Activated T-helper 2 cell treated with anti-CD3 and anti-CD28 coated beads, Interferon-gamma antibody, Interleukin-2, Interleukin-4, amounts not matched to agents 10 μg/mL and 5 μg/mL and 100 μg/mL, durations not matched to agents 14 hours and 24 hours and 36 hours (primary cell): ENCODE measurements around the gene CHRNA5. TPM values are rescaled to one million over a fixed set of nuclear protein-coding genes. Genes with fewer than 3 reads are reported as not detected.

Experiments used
- DNase-seq: peaks from one replicate; pipeline ENCODE4 v3.0.0; 2021; ENCODE audit warnings: low spot score
- H3K27ac Mint-ChIP-seq: one replicate; pipeline ENCODE4 v1.8.0; 2021; ENCODE audit warnings: mixed read lengths
- H3K27me3 Mint-ChIP-seq: one replicate; pipeline ENCODE4 v1.8.0; 2021; ENCODE audit warnings: low read depth, mixed read lengths
- H3K36me3 Mint-ChIP-seq: one replicate; pipeline ENCODE4 v1.8.0; 2021; ENCODE audit warnings: low read depth, mixed read lengths
- H3K4me1 Mint-ChIP-seq: one replicate; pipeline ENCODE4 v1.8.0; 2021; ENCODE audit warnings: low read depth, mixed read lengths
- H3K4me3 Mint-ChIP-seq: one replicate; pipeline ENCODE4 v1.8.0; 2021; ENCODE audit warnings: low read depth, mild to moderate bottlenecking, moderate library complexity, mixed read lengths
- H3K9me3 Mint-ChIP-seq: one replicate; pipeline ENCODE4 v1.8.0; 2021; ENCODE audit warnings: mixed read lengths
- intact Hi-C: fragments of 100-400 bp; cut with micrococcal nuclease; formaldehyde crosslinking; loops from one replicate; pipeline ENCODE4 v1.15.1; 2023
- total RNA-seq: library from RNA; stranded (reverse); gene quantifications from 2 replicates; pipeline ENCODE4 v1.2.3, GENCODE V29; 2022

CHRNA5 gene
- total RNA-seq, 1 donor from 2014 or later, result 6.5 TPM

- no peaks in the 10 kb centered on the region for H3K36me3 Mint-ChIP-seq
- no peak overlapping the region for H3K4me3 Mint-ChIP-seq
- H3K4me1 Mint-ChIP-seq, result peaks cover 3% of the 10 kb centered on the region
- DNase-seq, result no peak
- peaks cover 35% of the 10 kb centered on the region for H3K27me3 Mint-ChIP-seq
- intact Hi-C loops, result no loop called here
- H3K27ac Mint-ChIP-seq, result no peak overlapping the region
- H3K9me3 Mint-ChIP-seq, result no peaks in the 10 kb centered on the region
These were observed 52.2 kb downstream of the CHRNA5 start for GRCh38 chr15:78617516-78617915.

- no peak overlapping the region for H3K27ac Mint-ChIP-seq
- intact Hi-C loops, result loop anchor here (1.0 to 2.0 kb wide), 2 partner anchors 91 to 133 kb away; no protein-coding TSS in a partner anchor
- no peak for DNase-seq
- no peaks in the 10 kb centered on the region for H3K9me3 Mint-ChIP-seq
- peaks cover 39% of the 10 kb centered on the region for H3K27me3 Mint-ChIP-seq
- no peaks in the 10 kb centered on the region for H3K36me3 Mint-ChIP-seq
- H3K4me1 Mint-ChIP-seq, result peaks cover 3% of the 10 kb centered on the region
- H3K4me3 Mint-ChIP-seq, result no peak overlapping the region
These were observed 52.7 kb downstream of the CHRNA5 start for GRCh38 chr15:78618064-78618463.

DNA sequence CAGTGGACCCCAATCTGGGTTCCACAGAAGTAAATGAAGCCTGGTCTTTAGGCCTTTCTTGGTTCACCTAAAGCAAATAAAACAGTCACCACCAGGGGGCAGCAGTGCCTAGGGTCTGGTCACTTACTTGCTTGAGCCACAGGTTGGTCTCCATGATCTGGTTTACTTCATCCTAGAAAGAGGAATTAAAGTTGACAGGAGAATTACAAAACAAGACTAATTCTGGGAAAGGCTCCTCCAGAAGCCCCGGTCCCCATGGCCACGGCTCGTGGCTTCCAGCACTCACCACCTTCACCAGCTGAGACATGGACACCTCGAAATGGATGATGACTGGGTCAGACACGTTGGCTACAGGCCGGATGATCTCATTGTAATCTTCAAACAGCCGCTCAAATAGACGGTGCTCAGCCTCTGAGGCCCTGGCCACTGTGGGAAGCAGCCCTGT, 53.2 kb downstream of the CHRNA5 start:
- intact Hi-C loops, result loop anchor here (1.0 to 2.0 kb wide), 2 partner anchors 91 to 132 kb away; no protein-coding TSS in a partner anchor
- peak; percentile 53 for DNase-seq
- Mint-ChIP-seq H3K4me1 (peaks cover 3% of the 10 kb centered on the region), H3K36me3 (no peaks in the 10 kb centered on the region), H3K9me3 (no peaks in the 10 kb centered on the region), H3K27ac (no peak overlapping the region), H3K27me3 (peaks cover 43% of the 10 kb centered on the region), H3K4me3 (no peak overlapping the region)

DNA sequence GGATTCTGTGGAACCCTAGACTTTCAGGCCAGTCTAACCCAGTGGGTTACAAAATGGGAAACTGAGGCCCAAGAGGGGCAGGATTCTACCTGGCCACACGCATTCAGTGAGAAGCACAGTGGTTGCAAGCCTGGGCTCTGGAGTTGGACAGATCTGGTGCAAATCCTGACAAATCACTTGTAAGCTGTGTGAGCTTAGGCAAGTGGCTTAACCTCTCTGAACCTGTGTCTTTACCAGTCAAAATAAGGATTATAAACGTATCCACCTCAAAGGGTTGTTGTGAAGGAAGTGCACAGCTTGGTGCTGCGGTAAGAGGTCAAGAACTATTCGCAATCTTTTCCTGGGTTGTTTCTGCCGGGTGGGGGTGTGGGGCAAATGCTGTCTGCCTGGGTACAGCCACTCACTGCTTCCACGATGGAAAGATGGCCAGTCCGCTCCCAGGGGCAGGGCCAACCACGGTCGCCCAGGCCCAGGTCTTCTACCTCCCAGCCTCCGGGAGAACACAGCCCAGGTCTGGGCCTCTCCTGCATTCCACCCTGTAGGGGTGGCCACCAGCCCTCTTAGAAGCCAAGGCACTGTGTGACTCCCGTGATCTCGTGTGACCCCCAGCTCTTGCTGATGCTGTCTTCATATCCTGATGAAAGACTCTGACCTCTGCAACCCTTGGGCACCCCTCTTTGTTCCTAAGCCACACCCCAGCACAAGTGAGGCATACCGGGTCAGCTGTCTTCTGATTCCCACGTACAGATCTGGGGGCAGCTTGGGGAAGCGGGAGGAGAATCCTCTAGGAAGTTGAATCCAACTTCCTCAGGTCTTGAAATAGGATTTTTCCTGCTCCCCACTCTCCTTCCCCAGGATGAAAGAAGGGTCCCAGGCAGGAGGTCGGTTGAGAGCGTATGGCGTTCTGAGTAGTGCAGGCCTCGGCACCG, 54.0 kb downstream of the CHRNA5 start:
- Mint-ChIP-seq H3K27me3 (peaks cover 46% of the 10 kb centered on the region), H3K4me3 (no peak overlapping the region)
- intact Hi-C loops, result loop anchor here (2.0 kb wide), 1 partner anchor 132 kb away; no protein-coding TSS in a partner anchor

DNA sequence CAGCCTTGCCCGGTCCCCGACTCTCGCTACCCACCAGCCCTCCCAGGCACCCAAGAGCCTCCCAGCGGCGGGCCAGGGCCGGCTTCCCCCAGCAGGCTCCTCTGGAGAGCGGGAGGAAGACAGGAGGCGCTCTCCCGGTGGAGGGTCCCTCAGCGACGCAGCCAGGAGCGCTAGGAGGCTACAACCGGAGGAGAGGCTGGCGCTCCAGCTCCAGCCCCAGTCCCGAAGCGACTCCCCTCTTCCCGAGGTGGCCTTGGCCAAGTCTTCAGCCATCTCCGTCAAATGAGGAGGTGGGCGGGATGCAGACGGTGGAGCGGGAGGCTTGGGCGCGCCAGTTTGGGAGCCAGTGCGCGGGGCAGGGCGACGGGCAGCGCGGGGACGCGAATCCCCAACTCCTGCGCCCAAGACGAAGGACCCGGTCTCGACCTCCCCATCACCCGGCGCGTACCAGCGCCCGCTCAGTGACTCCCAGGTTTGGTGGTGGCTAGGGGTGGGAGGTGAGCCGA, 54.8 kb downstream of the CHRNA5 start:
- no peak for DNase-seq
- H3K4me3 Mint-ChIP-seq, result peak overlapping the region; percentile 21
- no peaks in the 10 kb centered on the region for H3K36me3 Mint-ChIP-seq
- H3K27me3 Mint-ChIP-seq, result peaks cover 46% of the 10 kb centered on the region
- H3K27ac Mint-ChIP-seq, result no peak overlapping the region
- H3K4me1 Mint-ChIP-seq, result peaks cover 3% of the 10 kb centered on the region
- H3K9me3 Mint-ChIP-seq, result no peaks in the 10 kb centered on the region
- intact Hi-C loops, result no loop called here

More for the DNA sequence above, 54.0 kb downstream of the CHRNA5 start:
- H3K9me3 Mint-ChIP-seq, result no peaks in the 10 kb centered on the region
- H3K27ac Mint-ChIP-seq, result no peak overlapping the region
- no peaks in the 10 kb centered on the region for H3K36me3 Mint-ChIP-seq
- peaks cover 3% of the 10 kb centered on the region for H3K4me1 Mint-ChIP-seq
- no peak for DNase-seq

GRCh38 chr15:78620527-78621421, 55.5 kb downstream of the CHRNA5 start, which contains the start of gene CHRNA3:
TSS of gene CHRNA3 (minus strand) at chr15:78620996. CDS start at chr15:78620794, 202 bp downstream.
- H3K36me3 Mint-ChIP-seq, result no peaks in the 10 kb centered on the region
- H3K27ac Mint-ChIP-seq, result no peak within 1 kb of the TSS
- peaks cover 45% of the 10 kb centered on the region for H3K27me3 Mint-ChIP-seq
- H3K4me1 Mint-ChIP-seq, result peaks cover 3% of the 10 kb centered on the region
- intact Hi-C loops, result no loop called here
- H3K9me3 Mint-ChIP-seq, result no peaks in the 10 kb centered on the region
- DNase-seq, result no peak
- peak within 1 kb of the TSS; percentile 33 for H3K4me3 Mint-ChIP-seq

GRCh38 chr15:78621810-78622402, 56.6 kb downstream of the CHRNA5 start:
- intact Hi-C loops, result no loop called here
- H3K4me1 Mint-ChIP-seq, result peaks cover 3% of the 10 kb centered on the region
- H3K27me3 Mint-ChIP-seq, result peaks cover 52% of the 10 kb centered on the region
- no peaks in the 10 kb centered on the region for H3K36me3 Mint-ChIP-seq
- no peak overlapping the region for H3K27ac Mint-ChIP-seq
- DNase-seq, result no peak
- no peak overlapping the region for H3K4me3 Mint-ChIP-seq
- no peaks in the 10 kb centered on the region for H3K9me3 Mint-ChIP-seq

DNA sequence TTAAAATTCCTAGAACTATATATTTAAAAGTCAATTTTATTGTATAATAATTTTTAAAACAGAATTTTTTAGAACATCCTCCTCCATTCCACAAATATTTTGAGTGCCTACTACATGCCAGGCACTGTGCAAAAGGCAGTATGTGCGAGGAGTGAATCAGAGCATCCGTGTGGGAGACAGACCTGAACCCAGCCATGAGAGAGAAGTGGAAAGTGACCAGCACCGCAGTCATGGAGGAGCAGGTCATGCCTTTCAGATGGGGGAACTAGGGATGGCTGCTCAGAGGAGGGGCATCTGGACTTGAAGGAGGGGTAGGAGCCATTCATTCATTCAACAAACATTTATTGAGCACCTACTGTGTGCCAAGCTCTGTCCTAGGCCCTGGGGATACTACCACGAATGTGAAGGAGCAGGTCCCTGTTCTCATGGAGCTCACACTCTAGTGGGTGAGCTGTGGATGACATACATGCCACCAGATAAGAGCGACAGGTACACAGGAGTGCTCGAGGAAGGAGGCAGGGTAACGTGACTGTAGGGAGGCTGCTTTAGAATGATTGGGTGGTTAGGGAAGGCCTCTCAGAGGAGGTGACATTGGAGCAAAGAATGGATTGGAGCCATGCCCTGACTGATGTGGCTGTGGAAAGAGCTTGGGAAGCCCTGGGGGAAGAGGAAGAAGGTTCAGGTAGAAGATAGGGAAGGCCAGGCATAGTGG, 58.6 kb downstream of the CHRNA5 start:
- Mint-ChIP-seq H3K27me3 (peaks cover 47% of the 10 kb centered on the region), H3K27ac (no peak overlapping the region), H3K4me3 (no peak overlapping the region), H3K9me3 (no peaks in the 10 kb centered on the region), H3K36me3 (no peaks in the 10 kb centered on the region), H3K4me1 (peaks cover 3% of the 10 kb centered on the region)
- intact Hi-C loops, result no loop called here
- DNase-seq, result no peak

DNA sequence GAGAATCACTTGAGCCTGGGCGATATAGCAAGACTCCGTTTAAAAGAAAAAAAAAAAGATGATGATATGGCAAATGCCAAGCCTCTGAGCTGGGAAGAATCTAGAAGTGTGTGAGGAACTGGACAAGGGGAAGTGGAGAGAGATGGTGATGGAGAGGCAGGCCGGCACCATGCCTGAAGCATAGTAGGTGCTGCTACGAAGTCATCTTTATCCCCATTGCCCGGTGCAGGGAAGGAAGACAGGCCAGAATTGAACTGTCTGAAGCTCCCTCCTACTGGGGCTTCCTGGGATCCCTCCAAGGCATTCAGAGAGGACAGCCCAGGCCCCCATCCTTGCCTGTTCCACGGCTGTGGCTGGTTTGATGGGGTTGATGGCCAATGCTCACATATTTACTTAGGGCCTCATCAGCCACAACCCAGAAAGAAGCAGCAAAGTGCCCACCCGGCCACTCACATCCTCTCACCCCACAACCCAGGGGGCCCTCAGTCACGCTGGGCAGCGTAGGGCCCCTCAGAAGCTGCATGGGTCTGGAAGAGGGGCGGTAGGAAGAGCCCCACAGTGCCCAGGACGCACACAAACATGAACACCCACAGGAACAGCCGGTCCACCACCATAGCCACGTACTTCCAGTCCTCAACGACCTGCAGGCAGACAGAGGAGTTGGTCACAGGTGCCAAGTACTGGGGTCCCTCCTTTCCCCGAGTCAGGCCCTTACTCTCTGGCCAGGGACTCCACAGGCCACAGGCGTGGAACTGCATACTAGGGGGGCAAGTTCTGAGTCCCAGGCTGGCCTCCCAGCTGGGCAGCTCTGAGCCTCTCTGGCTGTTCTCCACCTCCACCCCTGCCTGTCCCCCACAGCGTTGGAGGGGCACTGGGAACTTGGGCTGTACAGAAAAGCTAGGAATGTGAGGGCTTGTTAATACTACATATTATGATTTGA, 59.6 kb downstream of the CHRNA5 start:
- peaks cover 3% of the 10 kb centered on the region for H3K4me1 Mint-ChIP-seq

GRCh38 chr15:78625606-78626280, 60.4 kb downstream of the CHRNA5 start:
- Mint-ChIP-seq H3K27me3 (peaks cover 38% of the 10 kb centered on the region), H3K27ac (no peak overlapping the region), H3K9me3 (no peaks in the 10 kb centered on the region), H3K36me3 (no peaks in the 10 kb centered on the region), H3K4me1 (peaks cover 3% of the 10 kb centered on the region), H3K4me3 (no peak overlapping the region)
- DNase-seq, result no peak
- intact Hi-C loops, result no loop called here

More for the DNA sequence above, 59.6 kb downstream of the CHRNA5 start:
- DNase-seq, result no peak
- H3K9me3 Mint-ChIP-seq, result no peaks in the 10 kb centered on the region
- no peaks in the 10 kb centered on the region for H3K36me3 Mint-ChIP-seq
- intact Hi-C loops, result no loop called here
- H3K4me3 Mint-ChIP-seq, result no peak overlapping the region
- no peak overlapping the region for H3K27ac Mint-ChIP-seq
- H3K27me3 Mint-ChIP-seq, result peaks cover 38% of the 10 kb centered on the region
